OCI-LY7 (cell line): ENCODE data around the gene SLC30A7. TPM values are rescaled to one million over a fixed set of nuclear protein-coding genes. Genes with fewer than 3 reads are reported as not detected.

Source experiments
- BruUV-seq: library from RNA; stranded (reverse); fragments of 400-500 nt; replicated peaks from 2 replicates; lab custom pipeline; 2021; lab: Mats Ljungman, UMichigan
- CTCF ChIA-PET: fragments of 300-600 bp; sonication (Branson Sonifier 250); formaldehyde crosslinking; loops from one replicate; lab custom pipeline; 2022; ENCODE audit warnings: antibody characterized with exemption; ENCODE audit not compliant: unreplicated experiment; lab: Charles Lee
- POLR2A ChIA-PET: fragments of 300-600 bp; sonication (Branson Sonifier 250); formaldehyde crosslinking; loops from one replicate; lab custom pipeline; 2022; ENCODE audit warnings: antibody characterized with exemption; lab: Charles Lee
- DNase-seq: peaks from one replicate; pipeline ENCODE4 v3.0.0-alpha.2; 2015; ENCODE audit warnings: low spot score
- H2AFZ ChIP-seq: fragments of 200-600 bp; sonication (generic), shearing (Covaris generic); 2 replicates; pipeline ENCODE4 v1.6.1; 2014; ENCODE audit warnings: mild to moderate bottlenecking, antibody characterized with exemption, low read length, moderate library complexity
- H3K27ac ChIP-seq: fragments of 200-600 bp; sonication (generic); 2 replicates; pipeline ENCODE4 v1.5.1; 2014; ENCODE audit warnings: mixed run types, low read depth, mild to moderate bottlenecking, moderate library complexity, low read length, inconsistent platforms; ENCODE audit not compliant: poor library complexity, severe bottlenecking
- H3K36me3 ChIP-seq: fragments of 200-600 bp; sonication (generic); 2 replicates; pipeline ENCODE4 v1.6.1; 2014; ENCODE audit warnings: mild to moderate bottlenecking, antibody characterized with exemption, low read length, moderate library complexity, mixed read lengths; ENCODE audit not compliant: insufficient read depth
- H3K4me1 ChIP-seq: fragments of 200-600 bp; sonication (generic); 2 replicates; pipeline ENCODE4 v1.5.1; 2014; ENCODE audit warnings: mild to moderate bottlenecking, low read length; ENCODE audit not compliant: insufficient read depth, poor library complexity, severe bottlenecking
- H3K4me2 ChIP-seq: fragments of 200-600 bp; sonication (generic); 2 replicates; pipeline ENCODE4 v1.6.1; 2014; ENCODE audit warnings: mild to moderate bottlenecking, low read length
- H3K4me3 ChIP-seq: fragments of 200-600 bp; sonication (generic); 2 replicates; pipeline ENCODE4 v1.5.1; 2014; ENCODE audit warnings: mild to moderate bottlenecking, low read depth, low read length; ENCODE audit not compliant: poor library complexity, severe bottlenecking
- H3K79me2 ChIP-seq: fragments of 200-600 bp; sonication (generic); 2 replicates; pipeline ENCODE4 v1.6.1; 2016; ENCODE audit warnings: low read depth, mild to moderate bottlenecking, low read length, moderate library complexity, mixed read lengths; ENCODE audit not compliant: insufficient read depth
- H3K9me2 ChIP-seq: fragments of 200-600 bp; sonication (generic); 2 replicates; pipeline ENCODE4 v1.6.1; 2016; ENCODE audit warnings: mild to moderate bottlenecking, low read length, mixed read lengths; ENCODE audit not compliant: insufficient read depth
- H3K9me3 ChIP-seq: fragments of 200-600 bp; sonication (generic); 2 replicates; pipeline ENCODE4 v1.6.1; 2014; ENCODE audit warnings: mild to moderate bottlenecking, mixed run types, low read length, mixed read lengths
- H4K20me1 ChIP-seq: fragments of 200-600 bp; sonication (generic); 2 replicates; pipeline ENCODE4 v1.6.1; 2014; ENCODE audit warnings: mild to moderate bottlenecking, antibody characterized with exemption, low read length, moderate library complexity, mixed read lengths; ENCODE audit not compliant: insufficient read depth
- CTCF ChIP-seq: fragments of 200-600 bp; sonication (generic); conservative IDR thresholded peaks from 2 replicates; pipeline ENCODE4 v1.5.1; 2014; ENCODE audit warnings: mild to moderate bottlenecking, antibody characterized with exemption, low read length, moderate library complexity, mixed read lengths
- EZH2phosphoT487 ChIP-seq: fragments of 200-600 bp; sonication (generic); IDR thresholded peaks from 2 replicates; pipeline ENCODE4 v1.6.1; 2018; ENCODE audit warnings: low read depth, borderline replicate concordance, mild to moderate bottlenecking, mixed run types, antibody characterized with exemption, low read length, moderate library complexity, mixed read lengths
- intact Hi-C: fragments of 100-400 bp; cut with micrococcal nuclease; formaldehyde crosslinking; loops from one replicate; pipeline ENCODE4 v1.10.0; 2022; ENCODE audit not compliant: unreplicated experiment
- total RNA-seq, 2 experiments: library from RNA; depleted of rRNA in 1 of 2; stranded (reverse); fragments of >200 nt in 1 of 2; shearing (Covaris generic) in 1 of 2; gene quantifications; 2 replicates each; pipeline ENCODE4 v1.2.3, GENCODE V29; 2014 to 2022

The SLC30A7 gene
- total RNA-seq, 2 experiments from 2014 or later: 8.6 to 15.3 TPM

GRCh38 chr1:100959502-100960060 lies 63.7 kb downstream of the SLC30A7 start:
- Histone ChIP-seq H3K4me1 (no peaks in the 10 kb centered on the region), H3K36me3 (peaks cover 23% of the 10 kb centered on the region; the same call in 1 of the 2 replicates), H3K79me2 (no peaks in the 10 kb centered on the region), H3K4me2 (no peak overlapping the region), H4K20me1 (no peaks in the 10 kb centered on the region), H3K9me3 (no peaks in the 10 kb centered on the region), H3K27ac (no peak overlapping the region), H3K9me2 (no peaks in the 10 kb centered on the region), H3K4me3 (no peak overlapping the region), H2AFZ (no peak overlapping the region)
- BruUV-seq: no TSS peak
- no peak for DNase-seq
- POLR2A ChIA-PET: interaction anchor here (0.8 to 1.4 kb wide), 2 partner anchors 41 to 66 kb away, joined by 3 read pairs; partner anchors contain the start of gene DPH5
- CTCF ChIA-PET: interaction anchor here (0.9 kb wide), 1 partner anchor 31 kb away, joined by 3 read pairs; no protein-coding TSS in a partner anchor
- no peak for TF ChIP-seq CTCF
- no peak for TF ChIP-seq EZH2phosphoT487
- intact Hi-C loops: no loop called here

- H3K9me3 ChIP-seq: no peaks in the 10 kb centered on the region
- H2AFZ ChIP-seq: no peak overlapping the region
- intact Hi-C loops: no loop called here
- H3K4me1 ChIP-seq: no peaks in the 10 kb centered on the region
- no peaks in the 10 kb centered on the region for H4K20me1 ChIP-seq
- no peak overlapping the region for H3K4me3 ChIP-seq
- H3K4me2 ChIP-seq: no peak overlapping the region
- no peaks in the 10 kb centered on the region for H3K9me2 ChIP-seq
- BruUV-seq: no TSS peak
- H3K79me2 ChIP-seq: no peaks in the 10 kb centered on the region
- no peak overlapping the region for H3K27ac ChIP-seq
- TF ChIP-seq EZH2phosphoT487 (no peak), CTCF (no peak)
- ChIA-PET POLR2A (interaction anchor here (0.6 to 1.4 kb wide), 4 partner anchors 28 to 65 kb away, joined by 3 read pairs; partner anchors contain the start of gene DPH5), CTCF (interaction anchor here (0.9 kb wide), 1 partner anchor 31 kb away, joined by 3 read pairs; no protein-coding TSS in a partner anchor)
- DNase-seq: no peak
- H3K36me3 ChIP-seq: peaks cover 28% of the 10 kb centered on the region; the same call in 1 of the 2 replicates
These were observed 64.2 kb downstream of the SLC30A7 start for GRCh38 chr1:100960098-100960497.

- TF ChIP-seq EZH2phosphoT487 (no peak), CTCF (no peak)
- Histone ChIP-seq H3K9me2 (no peaks in the 10 kb centered on the region), H3K27ac (no peak overlapping the region), H3K4me1 (no peaks in the 10 kb centered on the region), H3K36me3 (peaks cover 46% of the 10 kb centered on the region), H3K9me3 (no peaks in the 10 kb centered on the region), H2AFZ (no peak overlapping the region), H3K4me2 (no peak overlapping the region), H4K20me1 (no peaks in the 10 kb centered on the region), H3K79me2 (no peaks in the 10 kb centered on the region), H3K4me3 (no peak overlapping the region)
- no TSS peak for BruUV-seq
- CTCF ChIA-PET: no interaction called here
- intact Hi-C loops: no loop called here
- POLR2A ChIA-PET: no interaction called here
- DNase-seq: no peak
These were observed 72.7 kb downstream of the SLC30A7 start for GRCh38 chr1:100968621-100969020.
